ENCODE data around the gene NUP210.

DNA sequence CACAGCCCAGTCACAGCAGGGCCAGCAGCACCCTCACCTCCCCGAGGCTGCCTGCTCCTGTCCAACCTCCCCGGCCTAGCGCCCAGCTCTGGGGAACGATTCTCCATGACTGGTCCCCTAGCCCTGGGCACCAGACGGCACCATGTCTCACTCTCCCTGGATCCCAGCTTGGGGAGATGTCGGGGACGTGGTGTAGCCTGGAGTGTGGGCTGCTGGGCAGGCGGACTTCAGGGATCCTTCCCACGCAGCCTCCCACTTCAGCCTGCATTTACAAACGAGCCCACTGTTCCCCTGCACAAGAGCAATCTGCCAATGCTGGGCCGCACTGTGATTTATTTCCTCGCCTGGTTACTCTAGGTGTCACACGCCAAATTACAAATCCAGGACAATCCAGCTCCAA lies 31.3 kb downstream of the NUP210 start:
- TF ChIP-seq MAX (IDR thresholded peaks at IDR 0.05): no peak
- no peak for TF ChIP-seq CTCF (IDR thresholded peaks at IDR 0.05; ENCODE audit: low read depth, low read length, missing input control)
- no peak for TF ChIP-seq RAD21 (IDR thresholded peaks at IDR 0.05)
- TF ChIP-seq GABPA (IDR thresholded peaks at IDR 0.05 in 1 of 2, conservative IDR thresholded peaks at IDR 0.05 in 1 of 2): no peak
- no peak for TF ChIP-seq TAF1 (conservative IDR thresholded peaks at IDR 0.05)
- TF ChIP-seq YY1 (IDR thresholded peaks at IDR 0.05): no peak
- TF ChIP-seq, protein P1, sequence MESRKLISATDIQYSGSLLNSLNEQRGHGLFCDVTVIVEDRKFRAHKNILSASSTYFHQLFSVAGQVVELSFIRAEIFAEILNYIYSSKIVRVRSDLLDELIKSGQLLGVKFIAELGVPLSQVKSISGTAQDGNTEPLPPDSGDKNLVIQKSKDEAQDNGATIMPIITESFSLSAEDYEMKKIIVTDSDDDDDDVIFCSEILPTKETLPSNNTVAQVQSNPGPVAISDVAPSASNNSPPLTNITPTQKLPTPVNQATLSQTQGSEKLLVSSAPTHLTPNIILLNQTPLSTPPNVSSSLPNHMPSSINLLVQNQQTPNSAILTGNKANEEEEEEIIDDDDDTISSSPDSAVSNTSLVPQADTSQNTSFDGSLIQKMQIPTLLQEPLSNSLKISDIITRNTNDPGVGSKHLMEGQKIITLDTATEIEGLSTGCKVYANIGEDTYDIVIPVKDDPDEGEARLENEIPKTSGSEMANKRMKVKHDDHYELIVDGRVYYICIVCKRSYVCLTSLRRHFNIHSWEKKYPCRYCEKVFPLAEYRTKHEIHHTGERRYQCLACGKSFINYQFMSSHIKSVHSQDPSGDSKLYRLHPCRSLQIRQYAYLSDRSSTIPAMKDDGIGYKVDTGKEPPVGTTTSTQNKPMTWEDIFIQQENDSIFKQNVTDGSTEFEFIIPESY (IDR thresholded peaks at IDR 0.05): no peak
- TF ChIP-seq FOXA1 (IDR thresholded peaks at IDR 0.05): no peak
- TF ChIP-seq FOXA2 (IDR thresholded peaks at IDR 0.05): no peak
- TF ChIP-seq, protein P2, sequence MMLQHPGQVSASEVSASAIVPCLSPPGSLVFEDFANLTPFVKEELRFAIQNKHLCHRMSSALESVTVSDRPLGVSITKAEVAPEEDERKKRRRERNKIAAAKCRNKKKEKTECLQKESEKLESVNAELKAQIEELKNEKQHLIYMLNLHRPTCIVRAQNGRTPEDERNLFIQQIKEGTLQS (IDR thresholded peaks at IDR 0.05): no peak
- TF ChIP-seq SP1 (IDR thresholded peaks at IDR 0.05): no peak

Data from liver (tissue), 3 donors.